GM21619 (cell line): Measurements from ENCODE around the gene SLC22A4.

ENCODE experiments used
- ATAC-seq: cut with Tn5 transposase; IDR thresholded peaks from one replicate; pipeline ENCODE4 v1.9.1; 2021; ENCODE audit not compliant: unreplicated experiment

The SLC22A4 gene

DNA sequence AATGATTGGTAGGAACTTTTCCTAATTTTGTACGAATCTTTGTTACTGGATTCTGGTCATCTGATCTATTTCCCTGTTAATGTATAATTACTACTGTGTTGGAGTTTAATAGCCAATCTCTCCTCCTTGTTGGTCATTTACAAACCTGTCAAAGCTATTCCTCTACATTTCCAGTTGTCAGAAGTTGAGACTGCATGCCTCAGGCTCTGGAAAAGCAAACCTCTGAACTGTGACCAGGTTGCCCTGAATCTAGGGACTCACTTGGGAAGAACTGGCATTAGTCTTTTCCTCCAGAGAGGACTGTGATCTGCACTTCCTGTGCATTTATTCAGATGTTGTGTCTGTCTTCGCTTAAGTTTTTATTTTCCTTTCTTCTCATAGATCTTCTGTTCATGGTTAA, 20.6 kb upstream of the SLC22A4 start:
- ATAC-seq = no peak

DNA sequence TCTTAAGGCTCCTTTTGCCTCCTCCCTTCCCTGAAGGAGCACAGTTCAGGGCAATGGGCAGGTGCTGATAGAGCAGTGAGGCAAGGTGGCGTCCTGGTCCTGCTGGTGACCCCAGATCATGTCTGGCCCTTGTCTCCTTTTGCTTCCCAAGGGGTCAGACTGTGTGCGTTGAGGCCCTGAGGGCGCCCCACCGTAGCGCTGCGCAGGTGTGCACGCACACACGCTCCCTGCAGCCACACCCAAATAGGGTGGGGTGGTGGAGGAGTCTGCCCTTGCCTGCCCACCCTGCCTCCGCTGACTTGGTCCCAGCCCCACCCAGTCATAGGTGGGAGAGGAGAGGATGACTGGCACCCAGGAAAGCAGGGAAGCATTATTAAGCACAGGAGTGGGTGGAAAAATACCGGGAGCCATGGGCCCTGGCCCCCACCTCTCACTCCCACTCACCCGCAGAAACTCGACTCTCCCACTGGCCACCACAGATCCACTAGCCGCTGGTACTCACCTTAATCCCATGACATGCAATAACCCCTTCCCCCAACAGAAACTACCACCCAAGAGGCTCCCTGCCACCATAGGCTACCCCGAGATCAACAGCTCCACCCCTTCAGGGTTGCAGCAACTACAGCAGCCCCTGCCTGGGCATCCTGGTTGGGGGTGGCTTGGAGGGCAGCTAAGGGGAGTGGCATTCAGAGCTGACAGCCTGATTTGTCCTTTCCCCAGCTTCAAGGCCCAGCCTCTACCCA, 20.0 kb upstream of the SLC22A4 start:
- no peak for ATAC-seq

DNA sequence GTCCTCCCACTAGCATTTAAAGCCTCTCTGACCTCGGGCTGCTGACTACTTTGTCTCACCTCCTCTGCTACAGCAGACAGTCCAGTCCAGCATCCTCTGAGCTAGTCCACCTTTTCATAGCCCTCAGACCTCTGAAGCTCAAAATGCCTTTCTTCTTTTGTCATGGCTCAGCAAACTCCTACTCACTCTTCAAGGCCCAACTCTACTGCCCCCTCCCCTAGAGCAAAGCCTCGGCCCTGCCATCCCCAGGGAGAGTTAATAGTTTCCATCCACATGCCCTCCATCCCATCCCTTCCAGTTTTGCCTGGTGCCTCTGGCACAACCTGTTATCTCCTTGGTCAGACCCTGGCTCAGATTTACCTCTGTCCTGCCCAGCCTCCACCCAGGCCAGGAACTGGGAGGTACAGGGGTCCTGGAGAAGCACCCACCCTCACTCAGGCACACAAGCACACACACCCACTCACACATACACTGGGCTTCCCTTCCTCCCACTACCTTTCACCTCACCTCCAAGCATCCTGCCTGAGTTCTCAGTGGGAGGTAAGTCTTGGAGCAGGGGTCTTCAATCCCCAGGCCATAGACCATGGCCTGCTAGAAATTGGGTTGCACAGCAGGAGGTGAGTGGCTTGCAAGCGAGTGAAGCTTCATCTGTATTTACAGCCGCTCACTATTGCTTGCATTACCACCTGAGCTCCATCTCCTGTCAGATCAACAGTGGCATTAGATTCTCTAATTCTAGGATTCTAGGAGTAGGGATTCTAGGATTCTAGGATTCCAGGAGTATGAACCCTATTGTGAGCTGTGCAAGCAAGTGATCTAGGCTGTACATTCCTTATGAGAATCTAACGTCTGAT, 18.6 kb upstream of the SLC22A4 start:
- ATAC-seq = no peak

DNA sequence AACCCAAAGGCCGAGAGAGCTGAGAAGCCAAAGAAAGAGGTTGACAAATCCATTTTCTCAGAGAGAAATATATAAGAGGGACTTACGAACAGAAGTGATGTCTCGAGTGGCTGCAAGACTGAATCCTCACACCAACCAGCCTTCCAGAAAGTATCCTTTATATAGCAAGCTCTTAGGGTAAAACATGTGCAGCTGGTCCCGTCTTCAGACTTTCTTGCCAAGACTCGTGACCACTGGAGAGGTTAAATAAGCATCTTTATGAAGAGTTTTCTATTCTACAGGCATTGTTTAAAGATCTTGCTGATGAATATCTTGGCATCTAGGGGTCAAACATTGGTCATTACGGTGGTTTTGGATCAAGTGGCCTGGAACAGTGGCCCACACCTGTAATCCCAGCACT, 16.9 kb upstream of the SLC22A4 start:
- no peak for ATAC-seq

DNA sequence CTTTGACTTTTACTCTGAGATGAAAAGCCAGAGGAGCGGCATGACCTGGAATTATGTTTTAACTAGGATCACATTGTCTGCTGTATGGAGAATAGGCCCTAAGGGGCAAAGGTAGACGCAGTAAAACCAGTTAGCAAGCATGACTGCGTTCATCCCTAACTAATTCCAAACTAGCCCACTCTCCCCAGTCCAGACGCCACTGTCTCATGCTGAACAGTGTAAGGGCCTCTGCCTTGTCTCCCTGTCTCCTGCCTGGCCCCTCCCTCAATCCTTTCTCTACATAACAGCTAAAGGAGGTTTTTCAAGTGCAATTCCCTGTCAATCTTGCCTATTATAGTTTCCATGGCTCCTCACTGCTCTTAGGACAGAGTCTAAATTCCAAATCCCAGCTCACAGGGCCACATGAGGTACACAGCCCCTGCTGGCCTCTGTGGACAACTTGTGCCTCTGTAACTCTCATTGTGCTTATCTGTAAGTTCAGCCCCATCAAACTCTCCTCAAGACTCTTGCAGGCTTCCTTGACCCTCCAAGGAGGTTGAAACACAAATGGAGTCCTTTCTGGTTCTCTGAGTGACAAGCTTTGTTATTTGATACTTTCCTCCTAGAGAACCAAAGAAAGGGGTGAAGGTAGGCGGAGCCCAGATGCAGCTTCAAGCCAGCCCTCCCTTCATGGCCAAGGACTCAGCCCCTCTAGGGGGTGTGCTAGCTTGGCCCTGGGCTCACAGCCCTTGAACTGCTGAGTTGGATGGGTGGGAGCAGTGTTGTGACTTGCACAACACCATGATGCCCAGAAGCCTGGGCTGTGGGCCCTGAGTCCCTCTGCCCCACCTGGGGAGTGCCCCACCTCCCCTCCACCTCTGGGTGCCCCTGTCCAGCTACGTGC, 16.0 kb upstream of the SLC22A4 start:
- no peak for ATAC-seq

DNA sequence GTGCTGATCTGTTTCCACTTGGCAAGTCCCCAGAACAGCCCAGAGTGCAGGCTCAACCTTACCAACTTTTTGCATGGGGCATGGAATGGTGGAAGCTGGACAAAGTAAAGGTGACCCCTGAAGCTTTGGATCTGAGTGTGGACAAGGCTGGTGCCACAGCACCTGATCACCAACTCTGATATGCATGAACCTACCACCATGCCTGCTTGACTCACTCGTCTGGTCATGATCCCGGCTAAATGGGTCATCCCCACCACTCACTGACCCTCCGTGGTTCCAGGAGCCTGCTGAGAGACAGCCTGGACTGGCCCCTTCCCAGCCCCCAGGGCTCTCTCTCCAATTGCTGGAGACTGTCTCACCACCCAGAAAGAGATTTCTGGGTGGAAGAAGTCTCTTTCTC, 14.4 kb upstream of the SLC22A4 start:
- no peak for ATAC-seq

DNA sequence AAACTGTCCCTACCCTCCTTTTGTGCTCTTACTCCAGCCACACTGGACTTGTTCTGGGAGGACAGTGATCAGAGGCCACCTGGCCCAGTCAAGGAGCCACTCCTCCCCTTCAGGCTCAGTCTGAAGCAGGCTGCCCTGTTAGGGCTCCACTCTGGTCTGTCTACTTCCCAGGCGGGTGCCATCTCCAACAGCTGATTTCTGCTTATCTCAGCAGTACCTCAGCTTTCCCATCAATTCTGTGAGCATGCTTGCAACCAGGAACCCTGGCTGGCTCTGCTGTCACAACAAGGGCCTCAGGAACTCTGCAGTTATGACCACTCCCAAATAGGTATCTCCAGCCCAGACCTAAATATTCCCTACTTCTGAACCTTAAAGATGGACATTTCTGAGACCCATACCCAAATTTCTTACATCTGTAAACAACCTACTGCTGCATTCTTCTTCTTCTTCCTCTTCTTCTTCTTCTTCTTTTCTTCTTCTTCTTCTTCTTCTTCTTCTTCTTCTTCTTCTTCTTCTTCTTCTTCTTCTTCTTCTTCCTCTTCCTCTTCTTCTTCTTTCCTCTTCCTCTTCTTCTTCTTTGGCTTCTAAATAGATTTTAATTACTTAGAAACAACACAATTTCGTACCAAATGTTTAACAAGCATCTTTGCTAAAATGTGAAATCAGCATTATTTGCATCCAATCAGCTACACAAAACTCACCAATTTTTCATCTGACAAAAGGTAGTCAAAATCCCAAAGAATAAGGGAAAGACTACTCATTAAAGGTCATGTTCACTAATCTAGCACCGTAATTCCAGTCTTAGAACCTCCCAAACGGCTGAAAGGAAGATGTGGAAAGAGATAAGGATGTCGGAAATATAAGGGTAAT, 13.6 kb upstream of the SLC22A4 start:
- no peak for ATAC-seq

DNA sequence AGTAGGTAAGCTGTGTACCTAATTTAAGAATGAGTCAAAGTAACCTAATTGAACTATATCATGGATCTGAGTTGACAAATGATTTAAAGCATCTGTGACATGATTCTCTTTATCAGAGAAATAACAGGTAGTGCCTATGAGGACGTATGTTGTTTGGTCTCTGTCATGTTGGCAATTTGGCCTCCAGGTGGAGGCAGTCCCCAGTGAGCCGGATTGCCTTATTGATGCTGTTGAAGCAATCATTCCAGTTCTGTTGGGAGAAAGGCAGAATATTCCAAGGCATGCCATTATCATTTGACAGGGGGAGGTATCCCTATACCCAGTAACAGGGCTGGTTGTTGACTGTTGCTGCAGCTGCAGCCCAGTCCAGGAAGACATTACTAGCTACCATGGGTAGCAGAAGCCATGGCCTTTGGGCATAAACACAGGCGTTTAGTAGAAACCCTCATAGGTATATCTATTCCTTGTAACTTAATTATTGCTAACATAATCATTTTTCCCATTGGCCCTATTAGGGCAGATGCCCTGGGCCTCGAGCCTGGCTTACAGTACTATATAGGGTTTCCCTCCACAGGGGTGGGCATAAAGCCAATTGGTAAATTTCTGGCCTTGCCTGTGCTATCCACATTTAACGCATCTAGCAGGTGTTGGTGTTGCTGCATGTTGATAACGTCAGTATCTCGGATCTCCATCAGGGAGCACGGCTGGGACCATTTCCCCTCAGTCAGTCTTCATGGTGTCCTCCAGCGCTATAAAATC, 12.2 kb upstream of the SLC22A4 start:
- ATAC-seq = no peak

DNA sequence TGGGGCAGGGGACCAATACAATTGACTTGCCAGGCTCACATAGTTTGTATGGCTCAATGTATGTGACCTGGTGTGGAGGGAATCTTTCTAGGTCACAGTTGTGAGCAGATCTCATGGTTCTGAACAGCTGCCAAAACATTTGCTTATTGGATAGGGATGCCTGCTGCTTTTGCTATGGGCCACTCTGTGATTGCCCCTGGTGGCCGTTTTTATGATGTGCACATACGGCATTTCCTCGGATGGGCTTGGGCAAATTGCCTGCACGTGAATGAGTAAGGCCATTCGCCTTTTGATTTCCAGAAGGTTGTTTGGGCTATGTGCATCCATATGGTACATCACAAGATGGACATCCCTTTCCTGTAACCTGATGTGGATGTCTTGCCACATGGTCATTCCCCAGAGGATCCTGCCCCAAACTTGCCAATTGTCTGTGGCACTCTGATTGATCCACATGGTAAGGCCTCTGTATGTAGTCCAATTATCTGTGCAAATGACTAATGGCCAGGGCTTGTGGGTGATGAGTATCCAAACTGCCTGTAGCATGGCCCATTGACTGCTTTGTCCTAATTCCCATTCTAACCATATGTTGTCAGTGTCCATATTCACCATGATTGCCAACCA, 10.7 kb upstream of the SLC22A4 start:
- no peak for ATAC-seq

DNA sequence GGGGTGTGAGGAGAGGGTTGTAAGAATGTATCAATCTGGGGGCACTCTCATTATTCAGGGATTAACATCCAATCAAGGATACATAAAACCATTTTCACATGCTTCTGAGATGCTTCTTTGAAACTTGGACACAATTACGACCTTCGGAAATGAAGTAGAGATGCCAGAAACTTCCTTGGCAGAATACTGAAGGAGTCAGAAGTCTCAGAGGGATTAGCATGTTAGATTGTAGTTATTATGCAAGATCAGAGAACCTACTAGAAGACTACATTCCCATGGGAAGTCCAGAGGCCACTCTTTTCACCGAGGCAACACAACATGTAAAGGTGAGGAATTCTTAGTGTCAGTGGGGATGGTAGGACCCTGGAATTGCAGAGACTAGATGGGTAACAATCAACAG, 5.1 kb upstream of the SLC22A4 start:
- ATAC-seq = no peak

DNA sequence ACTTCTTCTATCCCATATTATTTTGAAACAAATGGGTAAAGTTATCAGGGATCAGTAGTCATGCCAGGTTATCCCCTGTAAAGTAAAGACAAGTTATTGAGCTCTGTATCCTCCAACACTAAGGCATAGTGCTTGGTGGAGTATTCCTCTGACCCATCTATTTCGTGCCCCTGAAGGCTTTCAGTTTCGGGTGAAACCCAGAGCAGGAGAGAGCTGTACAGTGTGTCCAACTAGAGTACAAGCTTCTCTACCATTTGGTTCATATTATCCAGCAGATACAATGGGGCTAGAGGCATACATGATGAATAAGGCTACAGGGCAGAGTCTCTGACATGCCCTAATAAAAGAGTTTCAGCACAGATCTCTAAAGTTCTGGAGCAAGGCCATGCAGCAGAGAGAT, 3.2 kb upstream of the SLC22A4 start:
- no peak for ATAC-seq

DNA sequence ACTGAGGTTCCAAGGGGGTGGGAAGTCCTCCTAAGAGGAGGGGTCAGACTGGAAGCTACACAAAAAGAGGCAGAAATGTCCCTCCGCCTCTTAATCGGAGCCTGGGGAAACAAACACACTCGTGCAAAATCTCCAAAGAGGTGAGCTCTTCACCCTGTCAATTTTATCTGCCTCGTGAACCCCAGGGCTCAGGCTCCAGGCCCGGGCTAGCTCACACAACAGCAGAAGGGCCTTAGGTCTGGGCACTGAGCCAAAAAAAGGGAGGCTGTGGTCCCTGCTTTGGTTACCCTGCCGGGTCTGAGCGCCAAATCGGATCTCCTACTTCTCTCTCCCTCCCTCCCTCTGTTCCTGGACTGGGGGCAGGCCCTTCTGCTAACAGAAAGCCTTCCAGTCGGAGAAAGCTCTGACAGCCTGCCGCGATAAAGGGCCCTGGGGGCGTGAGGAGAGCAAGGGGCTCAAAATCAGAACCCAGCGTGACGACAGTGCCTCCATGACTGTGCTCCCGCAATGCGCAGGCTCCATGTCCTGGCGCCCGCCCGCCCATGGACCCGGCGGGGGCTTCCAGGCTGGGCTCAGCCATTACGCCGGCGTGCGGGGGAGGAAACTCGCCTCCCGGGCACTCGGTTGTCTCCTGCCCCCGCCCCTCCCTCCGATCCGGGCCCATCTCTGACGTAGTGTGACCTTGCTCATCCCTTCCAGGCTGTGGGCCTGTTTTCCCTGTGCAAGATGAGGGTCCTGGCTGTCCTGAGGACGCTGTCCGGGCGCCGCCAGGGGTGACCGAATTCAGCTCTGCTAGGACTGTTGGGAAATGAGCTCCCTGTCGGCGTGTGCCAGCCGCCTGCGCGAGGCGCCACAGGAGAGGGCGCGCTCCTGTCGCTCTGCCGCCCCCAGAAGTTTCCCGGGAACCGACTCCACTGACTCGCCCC, 865 bp upstream of the SLC22A4 start:
- ATAC-seq = peak; percentile 29

DNA sequence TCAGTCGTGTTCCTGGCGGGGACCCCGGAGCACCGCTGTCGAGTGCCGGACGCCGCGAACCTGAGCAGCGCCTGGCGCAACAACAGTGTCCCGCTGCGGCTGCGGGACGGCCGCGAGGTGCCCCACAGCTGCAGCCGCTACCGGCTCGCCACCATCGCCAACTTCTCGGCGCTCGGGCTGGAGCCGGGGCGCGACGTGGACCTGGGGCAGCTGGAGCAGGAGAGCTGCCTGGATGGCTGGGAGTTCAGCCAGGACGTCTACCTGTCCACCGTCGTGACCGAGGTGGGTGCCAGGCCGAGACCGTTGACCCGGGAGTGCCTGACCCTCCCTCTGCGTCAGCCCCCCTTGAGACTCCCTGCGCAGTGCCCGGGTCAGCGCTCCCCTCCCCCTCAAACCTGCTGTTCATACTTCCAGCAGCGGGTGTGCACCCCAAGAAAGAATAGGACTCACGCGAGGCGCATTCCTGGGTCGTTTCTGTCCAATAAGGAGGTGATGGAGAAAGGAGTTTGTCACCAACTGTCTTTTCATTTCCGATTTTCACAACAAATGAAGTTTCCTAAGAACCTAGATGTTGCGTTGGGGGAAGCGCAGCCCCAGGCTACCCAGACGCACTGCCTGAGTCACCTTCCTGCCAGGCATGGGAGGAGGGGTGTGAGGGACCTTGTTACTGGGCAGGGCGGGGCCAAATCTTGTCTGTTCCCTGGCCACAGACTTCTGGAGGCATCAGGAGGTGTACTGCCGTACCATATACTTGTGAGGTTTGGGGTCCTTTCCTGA, 722 bp downstream of the SLC22A4 start:
- ATAC-seq = peak; percentile 1

DNA sequence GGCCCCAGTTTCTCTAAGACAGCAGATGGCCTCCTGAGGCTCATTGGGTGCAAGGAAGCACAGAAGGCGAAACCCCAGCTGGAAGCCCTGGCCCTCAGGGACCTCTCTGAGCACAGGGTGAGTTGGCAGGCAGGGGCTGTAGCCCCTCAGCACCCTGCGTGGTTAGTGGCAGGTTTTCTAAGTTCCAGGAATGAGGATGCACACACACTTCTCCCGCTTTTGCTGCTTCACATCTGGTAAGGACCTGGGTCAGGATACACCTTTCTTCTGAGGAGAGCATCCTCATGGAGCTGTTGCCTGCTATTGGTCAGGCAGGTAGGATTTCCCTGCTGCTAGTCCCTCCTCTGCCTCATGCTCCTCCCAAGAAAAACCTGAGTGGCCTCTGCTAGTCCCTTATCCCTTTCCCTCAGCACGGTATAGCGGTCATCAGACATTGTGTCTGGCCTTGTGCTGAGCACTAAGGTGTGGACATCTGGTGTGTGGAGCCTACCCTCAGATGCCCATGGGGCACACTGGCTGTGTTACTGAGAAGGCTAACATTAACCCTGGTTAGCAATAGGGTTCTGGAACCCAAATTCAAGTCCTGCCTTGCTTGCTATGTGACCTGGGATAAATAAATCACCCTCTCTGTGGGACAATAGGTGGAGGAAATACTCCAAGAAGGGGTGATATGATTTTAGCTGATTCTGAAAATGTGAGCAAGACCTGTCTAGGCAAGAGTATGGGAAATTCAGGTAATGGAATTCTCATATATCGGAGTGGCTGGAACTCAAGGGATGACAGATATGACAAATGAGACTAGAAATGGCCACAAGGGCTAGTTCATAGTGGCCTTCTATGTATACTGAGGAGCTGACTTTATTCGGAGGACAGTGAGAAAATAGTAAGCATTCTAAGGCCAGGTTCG, 1.6 kb downstream of the SLC22A4 start:
- ATAC-seq = no peak

DNA sequence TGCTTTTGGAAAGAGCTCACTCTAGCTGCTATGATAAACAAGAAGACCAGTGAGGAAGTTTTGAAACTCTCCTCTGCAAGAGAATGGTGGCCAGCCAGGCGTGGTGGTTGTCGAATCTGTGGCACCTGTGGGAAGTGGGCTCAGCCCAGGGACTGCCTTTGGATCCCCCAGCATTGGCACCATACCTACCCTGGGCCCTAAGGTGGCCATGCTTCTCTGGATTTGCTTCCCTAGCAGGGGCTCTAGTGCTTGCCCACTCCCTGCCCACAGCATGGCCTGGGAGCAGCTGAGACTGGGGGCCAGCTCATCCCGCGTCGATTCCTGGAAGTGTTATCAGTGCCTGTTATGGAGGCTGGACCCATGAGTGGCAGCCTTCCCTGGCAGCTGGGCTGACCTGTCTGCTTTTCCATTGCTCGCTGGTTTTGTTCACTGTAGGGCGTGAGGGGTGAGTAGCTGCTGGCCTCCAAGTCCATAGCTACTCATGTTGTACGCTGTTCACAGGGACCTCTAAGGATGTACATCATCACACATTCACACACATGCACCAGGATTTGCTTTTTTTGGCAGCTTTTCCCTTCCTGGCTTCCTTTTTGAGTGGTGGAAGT, 2.3 kb downstream of the SLC22A4 start:
- ATAC-seq = no peak
